ENCODE data around the gene ACSF2. TPM values are rescaled to one million over a fixed set of nuclear protein-coding genes. Genes with fewer than 3 reads are reported as not detected.

ACSF2 gene
- total RNA-seq, 1 donor, result 63.0 TPM

DNA sequence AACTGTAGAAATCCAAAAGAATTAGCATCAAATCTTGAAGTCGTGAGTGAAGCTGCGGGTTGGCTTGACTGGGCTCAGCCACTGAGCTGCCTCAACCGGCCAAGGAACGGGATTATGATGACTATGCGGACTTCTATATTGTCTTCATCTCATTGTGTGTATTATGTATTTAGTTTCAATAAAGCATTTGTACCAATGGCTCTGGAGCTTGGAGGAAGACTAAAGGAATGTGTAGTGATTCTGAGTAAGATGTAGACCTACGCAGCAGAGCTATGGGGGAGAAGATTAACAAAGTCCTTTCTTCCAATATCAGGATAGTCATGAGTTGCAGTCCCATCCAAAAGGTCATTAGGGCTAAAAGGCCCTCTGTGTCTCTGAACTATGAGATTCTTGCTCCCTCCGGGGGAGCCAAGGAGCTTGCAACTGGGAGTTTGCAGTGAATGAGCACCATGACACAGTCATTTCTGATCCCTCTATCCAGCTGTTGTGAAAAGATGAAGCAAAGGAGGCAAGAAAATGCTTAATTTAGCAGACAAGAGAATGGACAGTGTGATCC, 44.7 kb upstream of the ACSF2 start:
- Histone ChIP-seq H3K4me2 (ENCODE audit: insufficient read depth, low read length) (no peak overlapping the region), H3K36me3 (ENCODE audit: insufficient read depth, low read length) (peaks cover 67% of the 10 kb centered on the region)
- TF ChIP-seq, protein P1, sequence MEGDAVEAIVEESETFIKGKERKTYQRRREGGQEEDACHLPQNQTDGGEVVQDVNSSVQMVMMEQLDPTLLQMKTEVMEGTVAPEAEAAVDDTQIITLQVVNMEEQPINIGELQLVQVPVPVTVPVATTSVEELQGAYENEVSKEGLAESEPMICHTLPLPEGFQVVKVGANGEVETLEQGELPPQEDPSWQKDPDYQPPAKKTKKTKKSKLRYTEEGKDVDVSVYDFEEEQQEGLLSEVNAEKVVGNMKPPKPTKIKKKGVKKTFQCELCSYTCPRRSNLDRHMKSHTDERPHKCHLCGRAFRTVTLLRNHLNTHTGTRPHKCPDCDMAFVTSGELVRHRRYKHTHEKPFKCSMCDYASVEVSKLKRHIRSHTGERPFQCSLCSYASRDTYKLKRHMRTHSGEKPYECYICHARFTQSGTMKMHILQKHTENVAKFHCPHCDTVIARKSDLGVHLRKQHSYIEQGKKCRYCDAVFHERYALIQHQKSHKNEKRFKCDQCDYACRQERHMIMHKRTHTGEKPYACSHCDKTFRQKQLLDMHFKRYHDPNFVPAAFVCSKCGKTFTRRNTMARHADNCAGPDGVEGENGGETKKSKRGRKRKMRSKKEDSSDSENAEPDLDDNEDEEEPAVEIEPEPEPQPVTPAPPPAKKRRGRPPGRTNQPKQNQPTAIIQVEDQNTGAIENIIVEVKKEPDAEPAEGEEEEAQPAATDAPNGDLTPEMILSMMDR (IDR thresholded peaks at IDR 0.05; ENCODE audit: extremely low read depth, low read depth, low read length), result no peak

GRCh38 chr17:50381920-50382319, 44.1 kb upstream of the ACSF2 start:
- Histone ChIP-seq H4K20me1 (ENCODE audit: insufficient read depth, low read length) (peaks cover 28% of the 10 kb centered on the region), H3K27me3 (ENCODE audit: insufficient read depth, low read length) (no peaks in the 10 kb centered on the region), H3K4me2 (ENCODE audit: insufficient read depth, low read length) (no peak overlapping the region), H3K27ac (ENCODE audit: low read depth, low read length) (no peak overlapping the region), H3K36me3 (ENCODE audit: insufficient read depth, low read length) (peaks cover 73% of the 10 kb centered on the region), H3K4me3 (ENCODE audit: insufficient read depth, low read length) (no peak overlapping the region), H3K4me1 (ENCODE audit: insufficient read depth, low read length) (peaks cover 5% of the 10 kb centered on the region), H3K79me2 (ENCODE audit: insufficient read depth, low read length) (peaks cover 6% of the 10 kb centered on the region), H2AFZ (ENCODE audit: low read length) (no peak overlapping the region), H3K9me3 (ENCODE audit: low read depth, low read length) (no peaks in the 10 kb centered on the region)
- DNase-seq (ENCODE audit: insufficient read length, low spot score, missing footprints), result no peak
- TF ChIP-seq, protein P1 (IDR thresholded peaks at IDR 0.05; ENCODE audit: extremely low read depth, low read depth, low read length), result no peak

More for the DNA sequence above, 44.7 kb upstream of the ACSF2 start:
- peaks cover 3% of the 10 kb centered on the region for H3K79me2 ChIP-seq (ENCODE audit: insufficient read depth, low read length)
- peaks cover 23% of the 10 kb centered on the region for H4K20me1 ChIP-seq (ENCODE audit: insufficient read depth, low read length)
- H3K27me3 ChIP-seq (ENCODE audit: insufficient read depth, low read length), result no peaks in the 10 kb centered on the region
- H3K27ac ChIP-seq (ENCODE audit: low read depth, low read length), result no peak overlapping the region
- no peak overlapping the region for H2AFZ ChIP-seq (ENCODE audit: low read length)
- DNase-seq (ENCODE audit: insufficient read length, low spot score, missing footprints), result no peak
- H3K4me3 ChIP-seq (ENCODE audit: insufficient read depth, low read length), result no peak overlapping the region
- H3K9me3 ChIP-seq (ENCODE audit: low read depth, low read length), result no peaks in the 10 kb centered on the region
- H3K4me1 ChIP-seq (ENCODE audit: insufficient read depth, low read length), result peaks cover 5% of the 10 kb centered on the region

DNA sequence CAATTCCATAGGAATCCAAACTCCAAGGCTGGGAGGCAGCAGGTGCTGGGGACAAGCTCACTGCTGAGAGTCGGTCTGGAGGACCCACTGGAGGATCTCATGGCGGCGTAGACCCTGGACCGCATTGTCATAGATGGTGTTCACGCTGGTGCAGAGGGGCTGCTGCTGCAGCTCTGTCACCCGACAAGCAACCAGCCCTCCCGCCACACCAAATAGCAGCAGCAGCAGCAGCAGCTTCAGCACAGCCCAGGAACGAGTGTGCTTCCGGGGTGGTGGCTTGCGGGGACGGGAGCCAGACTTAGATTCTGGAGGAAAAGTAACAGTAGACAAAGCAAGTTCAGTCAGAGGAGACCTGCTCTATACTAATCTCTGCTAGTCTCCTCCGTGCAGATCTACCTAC, 43.1 kb upstream of the ACSF2 start:
- Histone ChIP-seq H4K20me1 (ENCODE audit: insufficient read depth, low read length) (peaks cover 34% of the 10 kb centered on the region), H3K36me3 (ENCODE audit: insufficient read depth, low read length) (peaks cover 83% of the 10 kb centered on the region)

GRCh38 chr17:50386510-50386909, 39.5 kb upstream of the ACSF2 start:
- Histone ChIP-seq H3K4me2 (ENCODE audit: insufficient read depth, low read length) (no peak overlapping the region), H3K9me3 (ENCODE audit: low read depth, low read length) (no peaks in the 10 kb centered on the region), H4K20me1 (ENCODE audit: insufficient read depth, low read length) (peaks cover 61% of the 10 kb centered on the region), H2AFZ (ENCODE audit: low read length) (no peak overlapping the region), H3K27ac (ENCODE audit: low read depth, low read length) (peak overlapping the region; percentile 25), H3K36me3 (ENCODE audit: insufficient read depth, low read length) (peaks cover 100% of the 10 kb centered on the region), H3K27me3 (ENCODE audit: insufficient read depth, low read length) (no peaks in the 10 kb centered on the region), H3K4me1 (ENCODE audit: insufficient read depth, low read length) (no peaks in the 10 kb centered on the region), H3K79me2 (ENCODE audit: insufficient read depth, low read length) (peaks cover 48% of the 10 kb centered on the region), H3K4me3 (ENCODE audit: insufficient read depth, low read length) (no peak overlapping the region)
- no peak for DNase-seq (ENCODE audit: insufficient read length, low spot score, missing footprints)
- TF ChIP-seq, protein P1 (IDR thresholded peaks at IDR 0.05; ENCODE audit: extremely low read depth, low read depth, low read length), result no peak

More for the DNA sequence above, 43.1 kb upstream of the ACSF2 start:
- no peak overlapping the region for H3K27ac ChIP-seq (ENCODE audit: low read depth, low read length)
- H3K79me2 ChIP-seq (ENCODE audit: insufficient read depth, low read length), result peaks cover 14% of the 10 kb centered on the region
- TF ChIP-seq, protein P1 (IDR thresholded peaks at IDR 0.05; ENCODE audit: extremely low read depth, low read depth, low read length), result no peak
- no peak overlapping the region for H3K4me2 ChIP-seq (ENCODE audit: insufficient read depth, low read length)
- no peak for DNase-seq (ENCODE audit: insufficient read length, low spot score, missing footprints)
- H3K4me3 ChIP-seq (ENCODE audit: insufficient read depth, low read length), result no peak overlapping the region
- H3K9me3 ChIP-seq (ENCODE audit: low read depth, low read length), result no peaks in the 10 kb centered on the region
- H2AFZ ChIP-seq (ENCODE audit: low read length), result no peak overlapping the region
- peaks cover 5% of the 10 kb centered on the region for H3K4me1 ChIP-seq (ENCODE audit: insufficient read depth, low read length)
- H3K27me3 ChIP-seq (ENCODE audit: insufficient read depth, low read length), result no peaks in the 10 kb centered on the region
